Suppressor macrophage treated with lipopolysaccharide for 4 hours (primary cell): ENCODE measurements around the gene CCDC71L.

Experiments used
- DNase-seq: peaks from one replicate; pipeline ENCODE4 v3.0.0-alpha.2; 2020

The CCDC71L gene

GRCh38 chr7:106623315-106623660, 37.7 kb downstream of the CCDC71L start:
- DNase-seq, result no peak

GRCh38 chr7:106622654-106623314, 38.2 kb downstream of the CCDC71L start:
- DNase-seq, result no peak

- DNase-seq, result no peak
These were observed 39.4 kb downstream of the CCDC71L start for GRCh38 chr7:106621393-106622132.

GRCh38 chr7:106620676-106621075, 40.3 kb downstream of the CCDC71L start:
- no peak for DNase-seq

- no peak for DNase-seq
These were observed 40.9 kb downstream of the CCDC71L start for GRCh38 chr7:106620034-106620433.

GRCh38 chr7:106619213-106619612, 41.7 kb downstream of the CCDC71L start:
- DNase-seq, result no peak

GRCh38 chr7:106618480-106618879, 42.5 kb downstream of the CCDC71L start:
- DNase-seq, result no peak

- no peak for DNase-seq
These were observed 43.1 kb downstream of the CCDC71L start for GRCh38 chr7:106617860-106618259.

- no peak for DNase-seq
These were observed 44.3 kb downstream of the CCDC71L start for GRCh38 chr7:106616708-106617051.

GRCh38 chr7:106615808-106616707, 44.9 kb downstream of the CCDC71L start:
- no peak for DNase-seq

GRCh38 chr7:106614751-106615150, 46.2 kb downstream of the CCDC71L start:
- no peak for DNase-seq

- DNase-seq, result no peak
These were observed 47.0 kb downstream of the CCDC71L start for GRCh38 chr7:106613848-106614560.

- DNase-seq, result no peak
These were observed 47.7 kb downstream of the CCDC71L start for GRCh38 chr7:106613279-106613678.

- DNase-seq, result no peak
These were observed 48.5 kb downstream of the CCDC71L start for GRCh38 chr7:106612432-106612831.

GRCh38 chr7:106611911-106612310, 49.0 kb downstream of the CCDC71L start:
- no peak for DNase-seq

GRCh38 chr7:106610996-106611886, 49.7 kb downstream of the CCDC71L start:
- no peak for DNase-seq

GRCh38 chr7:106609416-106609815, 51.5 kb downstream of the CCDC71L start:
- DNase-seq, result no peak

- no peak for DNase-seq
These were observed 52.3 kb downstream of the CCDC71L start for GRCh38 chr7:106608661-106609060.
